ENCODE measurements around the gene MACROD2.

The MACROD2 gene

DNA sequence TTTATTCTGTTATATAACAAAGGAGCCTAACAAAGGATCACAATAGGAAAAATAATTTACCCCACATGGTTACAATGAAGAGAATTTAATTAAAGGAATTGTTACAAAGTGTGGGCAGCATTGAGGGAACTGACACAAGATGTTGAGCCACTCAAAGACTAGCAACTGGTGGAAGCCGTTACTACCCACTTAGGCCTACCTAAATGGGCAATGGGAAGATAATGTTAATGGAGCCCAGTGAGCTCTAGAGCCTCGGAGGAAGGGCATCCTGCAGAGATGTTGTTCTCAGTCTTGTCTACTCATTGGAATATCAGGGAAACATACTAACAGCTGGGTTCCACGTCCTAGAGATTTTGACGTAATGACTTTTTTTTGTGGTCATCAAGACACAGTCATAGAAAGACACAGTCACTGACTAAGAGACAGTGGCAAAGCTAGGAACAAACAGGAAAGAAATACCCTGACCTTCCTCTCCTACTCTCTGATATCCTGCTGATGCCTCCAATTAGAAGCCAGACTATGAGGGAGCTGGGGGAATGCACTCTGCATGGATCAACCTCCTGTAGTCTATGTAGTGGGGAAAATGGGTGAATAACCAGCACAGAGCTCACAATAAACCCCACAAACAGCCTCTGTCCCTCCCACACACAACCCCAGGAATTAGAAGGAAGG lies 865.8 kb downstream of the MACROD2 start:
- no peak overlapping the region for H3K4me2 ChIP-seq
- H3K27ac ChIP-seq = no peak overlapping the region
- no peaks in the 10 kb centered on the region for H3K27me3 ChIP-seq
- H3K4me1 ChIP-seq = peaks cover 0 to 8% (median 0%) of the 10 kb centered on the region in 10 experiments; a peak in 1 of 20 replicates
- TF ChIP-seq Cebpa-rat (IDR thresholded peaks at IDR 0.05) = no peak
- H3K9me3 ChIP-seq (replicated peaks in 1 of 11) = no peaks in the 10 kb centered on the region
- H3K36me3 ChIP-seq = no peaks in the 10 kb centered on the region
- H3K4me3 ChIP-seq = no peak overlapping the region
- H4K20me1 ChIP-seq = no peaks in the 10 kb centered on the region
- no peak overlapping the region for H3K9ac ChIP-seq

DNA sequence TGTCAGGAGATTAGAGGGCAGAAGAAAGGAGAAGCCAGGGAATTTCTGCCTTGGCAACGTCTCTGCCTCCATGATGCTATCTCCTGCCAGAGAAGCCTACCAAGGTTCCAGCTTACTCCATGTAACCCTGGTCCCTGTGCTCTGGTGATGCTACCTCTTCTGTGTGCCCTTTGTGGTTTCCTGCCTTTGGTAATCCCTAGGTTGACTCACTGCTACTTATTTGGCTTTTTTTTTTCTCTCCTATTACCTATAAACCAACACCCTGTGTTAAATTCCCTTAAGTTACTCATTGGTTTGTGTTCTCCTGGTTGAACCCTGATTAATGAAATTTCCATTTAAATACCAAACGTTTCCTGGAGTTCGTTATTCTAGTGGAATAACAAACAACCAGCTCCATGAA lies 869.9 kb downstream of the MACROD2 start:
- no peak overlapping the region for H3K4me3 ChIP-seq
- no peak overlapping the region for H3K4me2 ChIP-seq
- no peaks in the 10 kb centered on the region for H3K36me3 ChIP-seq
- no peaks in the 10 kb centered on the region for H4K20me1 ChIP-seq
- H3K9me3 ChIP-seq (replicated peaks in 1 of 11) = 0 out of 22 replicates have a peak, but pooled peaks cover 0 to 2% (median 0%) of the 10 kb centered on the region in 11 experiments
- TF ChIP-seq Cebpa-rat (IDR thresholded peaks at IDR 0.05) = no peak
- H3K27me3 ChIP-seq = no peaks in the 10 kb centered on the region
- no peak overlapping the region for H3K9ac ChIP-seq
- H3K27ac ChIP-seq = no peak overlapping the region
- H3K4me1 ChIP-seq = peaks cover 0 to 8% (median 0%) of the 10 kb centered on the region in 10 experiments; a peak in 1 of 20 replicates

DNA sequence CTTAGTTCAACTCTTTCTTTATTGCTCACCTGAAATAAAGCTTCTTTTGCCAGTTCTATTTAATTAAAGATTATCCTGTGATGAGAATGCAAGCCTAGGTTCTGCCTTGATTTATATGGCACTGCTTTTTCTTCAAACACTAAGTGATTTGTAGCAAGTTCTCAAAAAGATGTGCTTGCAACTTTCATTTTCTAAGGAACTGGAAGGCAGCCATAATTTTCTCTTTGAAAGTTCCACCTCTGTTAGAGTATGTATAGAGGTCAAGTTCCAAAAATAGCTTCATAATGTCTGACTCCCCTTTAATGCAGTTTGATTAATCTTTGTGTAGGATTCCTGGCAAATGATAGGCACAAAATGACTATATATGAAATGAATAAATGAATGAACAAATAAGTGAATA lies 870.4 kb downstream of the MACROD2 start:
- Histone ChIP-seq H3K4me3 (no peak overlapping the region), H3K27ac (no peak overlapping the region), H3K27me3 (no peaks in the 10 kb centered on the region), H3K36me3 (no peaks in the 10 kb centered on the region), H3K9ac (no peak overlapping the region), H3K4me1 (peaks cover 0 to 8% (median 0%) of the 10 kb centered on the region in 10 experiments; a peak in 1 of 20 replicates), H3K9me3 (replicated peaks in 1 of 11) (0 out of 22 replicates have a peak, but pooled peaks cover 0 to 4% (median 0%) of the 10 kb centered on the region in 11 experiments), H4K20me1 (no peaks in the 10 kb centered on the region), H3K4me2 (no peak overlapping the region)
- no peak for TF ChIP-seq Cebpa-rat (IDR thresholded peaks at IDR 0.05)

GRCh38 chr20:14866841-14867514 lies 871.7 kb downstream of the MACROD2 start:
- Histone ChIP-seq H3K4me2 (no peak overlapping the region), H3K9ac (no peak overlapping the region)

GRCh38 chr20:14877301-14878028 lies 882.1 kb downstream of the MACROD2 start:
- Histone ChIP-seq H3K4me2 (no peak overlapping the region), H3K9me3 (replicated peaks in 1 of 11) (no peaks in the 10 kb centered on the region), H3K36me3 (no peaks in the 10 kb centered on the region), H4K20me1 (no peaks in the 10 kb centered on the region), H3K9ac (no peak overlapping the region), H3K27ac (no peak overlapping the region), H3K4me1 (peaks cover 0 to 5% (median 0%) of the 10 kb centered on the region in 10 experiments; a peak in 3 of 20 replicates), H3K4me3 (no peak overlapping the region), H3K27me3 (no peaks in the 10 kb centered on the region)
- TF ChIP-seq Cebpa-rat (IDR thresholded peaks at IDR 0.05) = no peak

More at GRCh38 chr20:14866841-14867514, 871.7 kb downstream of the MACROD2 start:
- Histone ChIP-seq H3K27me3 (no peaks in the 10 kb centered on the region), H3K4me1 (peaks cover 0 to 8% (median 0%) of the 10 kb centered on the region in 10 experiments; a peak in 1 of 20 replicates), H3K27ac (no peak overlapping the region), H3K36me3 (no peaks in the 10 kb centered on the region), H4K20me1 (no peaks in the 10 kb centered on the region), H3K4me3 (no peak overlapping the region), H3K9me3 (replicated peaks in 1 of 11) (0 out of 22 replicates have a peak, but pooled peaks cover 0 to 4% (median 0%) of the 10 kb centered on the region in 11 experiments)
- no peak for TF ChIP-seq Cebpa-rat (IDR thresholded peaks at IDR 0.05)

- Histone ChIP-seq H3K9me3 (replicated peaks in 1 of 11) (no peaks in the 10 kb centered on the region), H4K20me1 (no peaks in the 10 kb centered on the region), H3K27ac (no peak overlapping the region), H3K4me1 (peaks cover 0 to 5% (median 0%) of the 10 kb centered on the region in 10 experiments; a peak in 3 of 20 replicates), H3K36me3 (no peaks in the 10 kb centered on the region), H3K4me2 (no peak overlapping the region), H3K4me3 (no peak overlapping the region), H3K27me3 (no peaks in the 10 kb centered on the region), H3K9ac (no peak overlapping the region)
- no peak for TF ChIP-seq Cebpa-rat (IDR thresholded peaks at IDR 0.05)
Measured at GRCh38 chr20:14878676-14879019, 883.3 kb downstream of the MACROD2 start.

DNA sequence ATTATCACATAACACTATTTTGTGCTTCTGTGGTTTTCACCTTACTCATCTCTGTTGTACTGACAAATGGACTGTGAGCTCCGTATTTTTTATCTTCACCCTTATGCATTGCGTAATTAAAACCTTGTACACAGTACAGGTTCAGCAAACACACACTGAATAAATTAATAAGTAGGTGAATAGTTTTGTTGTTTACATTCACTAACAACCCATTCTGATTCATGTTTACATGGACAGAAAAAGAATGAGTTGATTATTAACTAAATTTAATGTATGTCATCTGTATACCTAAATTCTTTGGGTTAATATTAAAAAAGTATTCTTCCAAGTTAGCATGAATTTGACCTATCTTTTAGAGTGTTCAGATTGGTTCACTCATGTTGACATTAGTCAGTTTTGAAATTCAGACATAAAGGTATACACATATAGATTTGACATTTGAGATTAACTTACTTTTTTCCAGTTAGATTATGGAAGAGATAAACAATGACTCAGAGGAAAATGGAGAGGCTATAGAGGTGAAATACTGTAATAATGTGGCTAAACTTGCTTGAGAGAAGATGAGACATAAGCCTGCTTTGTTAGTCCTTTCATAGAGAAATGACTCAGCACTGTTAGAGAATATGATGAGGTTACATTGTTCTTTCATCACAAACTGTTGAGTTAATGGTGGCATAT lies 883.8 kb downstream of the MACROD2 start:
- no peak overlapping the region for H3K4me3 ChIP-seq
- H3K9me3 ChIP-seq (replicated peaks in 1 of 11) = no peaks in the 10 kb centered on the region
- H3K4me1 ChIP-seq = peaks cover 0 to 5% (median 0%) of the 10 kb centered on the region in 10 experiments; a peak in 3 of 20 replicates
- H3K27me3 ChIP-seq = no peaks in the 10 kb centered on the region
- H3K9ac ChIP-seq = no peak overlapping the region
- no peak overlapping the region; a peak in 1 of 22 replicates for H3K4me2 ChIP-seq
- no peaks in the 10 kb centered on the region for H4K20me1 ChIP-seq
- H3K36me3 ChIP-seq = no peaks in the 10 kb centered on the region
- no peak overlapping the region for H3K27ac ChIP-seq
- no peak for TF ChIP-seq Cebpa-rat (IDR thresholded peaks at IDR 0.05)

- Histone ChIP-seq H3K4me2 (no peak overlapping the region; a peak in 1 of 22 replicates), H3K9me3 (replicated peaks in 1 of 11) (no peaks in the 10 kb centered on the region), H3K27me3 (no peaks in the 10 kb centered on the region), H3K4me1 (peaks cover 0 to 5% (median 0%) of the 10 kb centered on the region in 10 experiments; a peak in 3 of 20 replicates), H3K4me3 (no peak overlapping the region), H3K27ac (0 out of 22 replicates have a peak overlapping the region, but pooled peaks of 1 of the 11 experiments have one; percentile 7), H3K9ac (no peak overlapping the region), H4K20me1 (no peaks in the 10 kb centered on the region), H3K36me3 (no peaks in the 10 kb centered on the region)
- TF ChIP-seq Cebpa-rat (IDR thresholded peaks at IDR 0.05) = no peak
Measured at GRCh38 chr20:14879839-14880238, 884.5 kb downstream of the MACROD2 start.

- H3K36me3 ChIP-seq = no peaks in the 10 kb centered on the region
- no peak overlapping the region for H3K27ac ChIP-seq
- H4K20me1 ChIP-seq = no peaks in the 10 kb centered on the region
- H3K4me2 ChIP-seq = no peak overlapping the region
- H3K9ac ChIP-seq = no peak overlapping the region
- H3K9me3 ChIP-seq (replicated peaks in 1 of 11) = no peaks in the 10 kb centered on the region
- TF ChIP-seq Cebpa-rat (IDR thresholded peaks at IDR 0.05) = no peak
- H3K4me3 ChIP-seq = no peak overlapping the region
- no peaks in the 10 kb centered on the region for H3K27me3 ChIP-seq
- peaks cover 0 to 5% (median 0%) of the 10 kb centered on the region in 10 experiments; a peak in 3 of 20 replicates for H3K4me1 ChIP-seq
Measured at GRCh38 chr20:14881518-14881917, 886.2 kb downstream of the MACROD2 start.

All from BLaER1 treated with 17β-estradiol and CSF1 and Interleukin-3, amounts not matched to agents 10 nM and 100 nM (cell line).